A549 treated with Mapracorat at 1 μM for 4 hours (cell line): ENCODE measurements around the gene PTK6. TPM values are rescaled to one million over a fixed set of nuclear protein-coding genes. Genes with fewer than 3 reads are reported as not detected.

Experiments used
- total RNA-seq: library from RNA; stranded (reverse); fragments of 200-300 nt; extraction: Qiagen RNA extraction; gene quantifications from 5 replicates; pipeline ENCODE4 v1.2.3, GENCODE V29; 2022

PTK6 gene
- total RNA-seq = 2.4 to 3.6 TPM (median 3.1 TPM) in 5 replicates

DNA sequence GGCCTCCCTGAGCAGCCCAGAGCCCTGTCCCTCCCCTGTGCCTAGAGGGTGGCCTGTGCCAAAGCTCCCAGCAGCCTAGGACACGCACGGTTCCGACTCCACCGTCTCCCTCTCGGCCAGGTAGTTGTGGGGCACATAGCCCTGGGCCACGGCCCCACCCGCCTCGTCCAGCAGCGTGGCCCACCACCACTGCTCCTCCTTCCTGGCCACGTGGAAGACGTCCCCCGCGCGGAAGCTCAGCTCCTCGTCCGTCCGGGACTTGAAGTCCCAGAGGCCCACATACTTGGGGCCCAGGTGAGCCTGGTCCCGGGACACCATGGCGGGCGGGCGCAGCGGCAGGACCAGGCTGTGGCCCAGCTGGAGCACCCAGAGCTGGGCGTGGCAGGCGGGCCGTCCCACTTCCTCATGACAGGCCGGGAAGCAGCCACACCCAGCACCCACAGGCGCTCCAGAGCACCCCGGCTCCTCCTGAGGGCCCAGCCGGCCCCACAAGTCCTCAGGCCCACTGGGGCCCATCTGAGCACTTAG, at the start of gene PTK6:
Gene PTK6 (minus strand): TSS at position 380 of the 528 bp plus-strand sequence. CDS start 62 bp downstream, at position 318.

DNA sequence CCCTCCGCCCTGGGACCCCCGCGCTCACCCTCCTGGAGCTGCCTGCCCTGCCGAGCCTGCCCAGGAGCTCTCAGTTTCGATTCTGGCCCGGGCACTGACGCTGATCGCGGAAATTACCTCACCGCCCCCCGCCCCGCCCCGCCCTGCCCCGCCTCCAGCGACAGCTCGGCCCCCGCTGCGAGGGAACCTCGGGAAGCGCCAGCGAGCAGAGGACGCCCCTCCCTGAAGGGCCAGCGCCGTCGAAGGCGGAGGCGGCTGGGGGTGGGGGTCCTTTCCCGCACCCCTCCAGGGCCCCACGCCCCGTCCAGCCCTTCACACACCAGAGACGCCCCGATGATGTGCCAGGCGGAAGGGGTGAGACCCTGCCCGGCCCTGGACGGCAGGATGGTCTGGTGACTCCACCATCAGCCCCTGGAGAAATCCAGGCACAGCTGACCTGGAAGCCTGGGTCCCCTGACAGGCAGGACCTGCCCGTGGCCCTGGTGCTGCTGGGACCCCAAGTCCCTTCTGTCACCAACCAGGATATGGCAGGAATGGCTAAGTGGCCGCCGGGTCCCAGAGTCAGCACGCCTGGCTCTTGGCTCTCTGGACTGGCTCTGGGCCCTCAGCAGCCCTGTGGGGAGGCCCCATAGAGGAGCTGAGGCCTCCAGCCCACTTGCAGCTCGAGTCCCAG, 37.1 kb upstream of the PTK6 start, which contains the start of gene HELZ2:
Gene HELZ2 (minus strand): TSS at position 84 of the 673 bp plus-strand sequence. CDS start 1,854 bp downstream, outside the sequence.

DNA sequence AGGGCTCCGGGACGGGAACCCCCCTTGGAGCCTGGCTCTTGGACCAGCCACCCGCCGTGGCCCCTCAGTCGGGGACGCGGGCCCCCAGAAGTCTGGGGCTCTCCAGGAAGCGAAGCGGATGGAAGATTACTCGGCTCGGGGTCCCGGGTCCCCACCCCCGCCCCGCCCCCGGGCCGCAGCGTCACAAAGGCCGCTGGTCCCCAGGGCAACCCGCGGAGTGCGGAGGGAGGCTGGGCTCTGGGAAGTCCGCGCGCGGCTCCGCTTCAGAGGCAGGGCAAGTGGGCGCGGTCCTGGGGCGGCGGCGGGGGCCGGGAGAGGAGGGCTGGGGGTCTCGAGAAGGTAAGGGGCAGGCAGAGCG, 16.7 kb upstream of the PTK6 start, which contains the start of gene FNDC11:
Gene FNDC11 (plus strand): TSS at position 227 of the 358 bp plus-strand sequence. CDS start 1,505 bp downstream, outside the sequence.

DNA sequence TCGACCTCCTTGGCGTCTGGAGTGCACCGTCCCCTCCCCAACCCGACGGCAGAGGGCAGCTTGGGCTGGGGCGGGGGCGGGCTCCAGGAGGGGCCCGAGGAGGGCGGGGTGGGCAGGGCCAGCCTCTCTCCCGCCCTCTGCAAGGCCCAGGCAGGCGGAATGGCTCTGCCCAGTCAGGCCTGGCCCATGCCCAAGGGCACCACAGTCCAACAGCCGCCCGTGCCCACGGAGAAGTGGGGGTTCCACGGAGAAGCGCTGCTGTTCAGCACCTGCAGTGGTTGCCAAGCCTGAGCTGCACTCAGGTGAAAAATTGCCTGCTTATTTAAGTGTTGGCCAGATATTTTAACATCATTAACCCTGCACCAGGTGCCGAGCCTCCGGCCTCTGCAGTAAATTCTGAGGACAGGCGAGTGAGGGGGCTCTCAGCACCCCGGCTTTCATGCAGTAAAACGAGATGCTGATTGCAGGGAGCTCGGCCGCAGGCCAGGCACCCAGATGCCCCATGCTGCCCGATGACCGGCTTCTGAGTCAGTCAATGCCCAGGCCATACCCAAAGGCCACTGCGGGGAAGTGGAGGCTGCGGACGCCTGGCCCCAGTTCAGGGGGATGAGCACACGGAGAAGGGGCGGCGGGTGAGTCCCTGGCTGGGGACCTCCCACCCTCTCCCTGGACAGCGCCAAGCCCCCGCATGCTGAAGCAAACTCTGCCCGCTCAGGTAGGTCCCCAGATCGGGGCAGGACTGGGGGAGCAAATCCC, 10.7 kb upstream of the PTK6 start, which contains the start of gene SRMS:
Gene SRMS (minus strand): TSS at position 25 of the 756 bp plus-strand sequence. CDS start 286 bp downstream, outside the sequence.

DNA sequence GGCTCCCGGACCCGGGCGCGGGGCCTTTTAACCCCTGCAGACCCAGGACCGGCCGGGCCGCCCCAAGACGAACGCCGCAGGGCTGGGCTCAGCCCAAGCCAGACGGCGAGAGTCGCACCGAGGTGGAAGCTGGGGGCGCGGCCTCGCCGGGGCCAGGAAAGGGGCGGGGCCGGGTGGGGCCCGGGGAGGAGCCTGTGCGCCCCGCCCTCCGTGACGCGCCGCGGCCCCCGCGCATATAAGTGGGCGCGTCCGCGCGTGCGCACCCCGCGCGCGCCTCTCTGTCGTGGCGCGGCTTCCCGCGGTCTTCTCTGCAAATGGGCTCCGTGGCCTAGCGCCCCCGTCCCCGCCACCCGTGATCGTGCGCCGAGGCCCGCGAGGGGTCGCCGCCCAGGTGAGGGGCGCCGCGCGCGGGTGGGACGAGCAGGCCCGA, 16.7 kb downstream of the PTK6 start, which contains the start of gene PPDPF:
Gene PPDPF (plus strand): TSS at position 262 of the 430 bp plus-strand sequence. CDS start 544 bp downstream, outside the sequence.

DNA sequence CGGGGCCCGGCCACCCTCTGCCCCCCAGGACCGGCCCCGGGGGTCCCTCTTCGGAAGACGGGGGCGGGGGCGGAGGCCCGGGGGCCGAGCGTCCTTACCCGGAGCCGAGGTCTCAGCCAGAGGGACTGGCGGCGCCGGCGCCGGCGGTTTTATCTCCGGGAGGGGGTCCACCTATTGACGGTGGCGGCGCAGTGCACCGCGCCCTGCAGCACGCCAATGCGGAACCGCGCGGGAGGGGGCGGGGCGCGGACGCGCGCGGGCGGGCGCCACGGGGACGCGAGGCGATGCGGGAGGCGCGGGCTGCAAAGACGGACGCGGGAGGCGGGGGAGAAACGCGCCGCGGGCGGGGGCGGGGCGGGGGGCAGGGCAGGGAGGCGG, 38.2 kb downstream of the PTK6 start, which contains the start of gene EEF1A2:
Gene EEF1A2 (minus strand): TSS at position 124 of the 378 bp plus-strand sequence. CDS start 1,320 bp downstream, outside the sequence.

Other genes with a start within 250 kb of the PTK6 start
- gene COL20A1, start 244.2 kb downstream of the PTK6 start, total RNA-seq = 0.30 to 1.4 TPM (median 0.95 TPM) in 5 replicates
- gene CHRNA4, start 176.0 kb downstream of the PTK6 start, total RNA-seq = 0.15 to 0.38 TPM (median 0.34 TPM) in 5 replicates
- gene KCNQ2, start 64.7 kb downstream of the PTK6 start, total RNA-seq = 0.21 to 0.72 TPM (median 0.57 TPM) in 5 replicates
- gene EEF1A2, start 38.3 kb downstream of the PTK6 start, total RNA-seq = 132 to 182 TPM (median 150 TPM) in 5 replicates
- 265 to 337 TPM (median 318 TPM) in 5 replicates for gene PPDPF, start 16.6 kb downstream of the PTK6 start, total RNA-seq
- gene SRMS, start 10.4 kb upstream of the PTK6 start, total RNA-seq = 0.10 to 0.16 TPM in 2 of 5 replicates, not detected in the others
- gene FNDC11, start 16.8 kb upstream of the PTK6 start, total RNA-seq = 0.18 to 0.46 TPM (median 0.25 TPM) in 5 replicates
- gene HELZ2, start 36.9 kb upstream of the PTK6 start, total RNA-seq = 15.8 to 24.2 TPM (median 22.2 TPM) in 5 replicates
- 7.9 to 10.7 TPM (median 9.8 TPM) in 5 replicates for gene GMEB2, start 89.7 kb upstream of the PTK6 start, total RNA-seq
- gene STMN3, start 116.0 kb upstream of the PTK6 start, total RNA-seq = 7.7 to 11.7 TPM (median 9.6 TPM) in 5 replicates
- 3.4 to 10.0 TPM (median 7.0 TPM) in 5 replicates for gene RTEL1, start 120.9 kb upstream of the PTK6 start, total RNA-seq
- gene TNFRSF6B, start 159.3 kb upstream of the PTK6 start, total RNA-seq = 0.35 to 1.5 TPM (median 0.93 TPM) in 5 replicates
- gene ARFRP1, start 170.6 kb upstream of the PTK6 start, total RNA-seq = 30.6 to 40.0 TPM (median 36.2 TPM) in 5 replicates
- gene ZGPAT, start 170.7 kb upstream of the PTK6 start, total RNA-seq = 22.0 to 30.9 TPM (median 26.9 TPM) in 5 replicates
- 5.6 to 12.4 TPM (median 9.3 TPM) in 5 replicates for gene LIME1, start 199.3 kb upstream of the PTK6 start, total RNA-seq
- 55.9 to 105 TPM (median 96.0 TPM) in 5 replicates for gene SLC2A4RG, start 202.4 kb upstream of the PTK6 start, total RNA-seq